Lung microvascular endothelial cell (primary cell): ENCODE data around the gene MOBP. TPM values are rescaled to one million over a fixed set of nuclear protein-coding genes. Genes with fewer than 3 reads are reported as not detected.

Experiments used
- DNase-seq, 2 donors: peaks; one replicate each; pipeline versions ENCODE4 v3.0.0 to v3.0.0-alpha.2; 2010; ENCODE audit warnings: low read depth in 2 of 2
- total RNA-seq: library from RNA; depleted of rRNA; stranded (reverse); fragments of >200 nt; gene quantifications from 2 replicates; pipeline ENCODE4 v1.2.1, GENCODE V29; 2014

Gene MOBP
- total RNA-seq, 1 donor from 2014 or later = not detected

- DNase-seq = no peak
These were observed 30.3 kb downstream of the MOBP start for GRCh38 chr3:39497753-39498152.

GRCh38 chr3:39499651-39500273 lies 32.3 kb downstream of the MOBP start:
- DNase-seq = no peak

- DNase-seq = no peak
These were observed 33.6 kb downstream of the MOBP start for GRCh38 chr3:39501059-39501458.

GRCh38 chr3:39501968-39502837 lies 34.7 kb downstream of the MOBP start:
- DNase-seq = no peak

GRCh38 chr3:39502838-39503145 lies 35.3 kb downstream of the MOBP start:
- DNase-seq = peak; percentile 23 to 35

GRCh38 chr3:39505866-39506742 lies 38.6 kb downstream of the MOBP start:
- DNase-seq = peak in 1 of 2 donors; percentile 66

GRCh38 chr3:39506863-39507262 lies 39.4 kb downstream of the MOBP start:
- no peak for DNase-seq

GRCh38 chr3:39513791-39514369 lies 46.4 kb downstream of the MOBP start:
- DNase-seq = no peak

GRCh38 chr3:39515681-39516441 lies 48.4 kb downstream of the MOBP start:
- DNase-seq = no peak

GRCh38 chr3:39519103-39519502 lies 51.6 kb downstream of the MOBP start:
- DNase-seq = no peak

GRCh38 chr3:39519554-39520288 lies 52.2 kb downstream of the MOBP start:
- DNase-seq = no peak

- DNase-seq = no peak
These were observed 54.0 kb downstream of the MOBP start for GRCh38 chr3:39521456-39521855.

- no peak for DNase-seq
These were observed 56.6 kb downstream of the MOBP start for GRCh38 chr3:39524107-39524506.

- no peak for DNase-seq
These were observed 61.4 kb downstream of the MOBP start for GRCh38 chr3:39528844-39529243.

- no peak for DNase-seq
These were observed 62.1 kb downstream of the MOBP start for GRCh38 chr3:39529577-39529976.

- peak; percentile 18 to 53 for DNase-seq
These were observed 63.6 kb downstream of the MOBP start for GRCh38 chr3:39531066-39531465.

- peak; percentile 89 to 97 for DNase-seq
These were observed 64.2 kb downstream of the MOBP start for GRCh38 chr3:39531665-39532064.

GRCh38 chr3:39532777-39533176 lies 65.3 kb downstream of the MOBP start:
- DNase-seq = peak in 1 of 2 donors; percentile 26

GRCh38 chr3:39533226-39533625 lies 65.7 kb downstream of the MOBP start:
- peak in 1 of 2 donors; percentile 56 for DNase-seq
